ENCODE measurements around the gene TSPAN13.

- TF ChIP-seq POLR2A (IDR thresholded peaks at IDR 0.05), result no peak
- TF ChIP-seq, protein P1, sequence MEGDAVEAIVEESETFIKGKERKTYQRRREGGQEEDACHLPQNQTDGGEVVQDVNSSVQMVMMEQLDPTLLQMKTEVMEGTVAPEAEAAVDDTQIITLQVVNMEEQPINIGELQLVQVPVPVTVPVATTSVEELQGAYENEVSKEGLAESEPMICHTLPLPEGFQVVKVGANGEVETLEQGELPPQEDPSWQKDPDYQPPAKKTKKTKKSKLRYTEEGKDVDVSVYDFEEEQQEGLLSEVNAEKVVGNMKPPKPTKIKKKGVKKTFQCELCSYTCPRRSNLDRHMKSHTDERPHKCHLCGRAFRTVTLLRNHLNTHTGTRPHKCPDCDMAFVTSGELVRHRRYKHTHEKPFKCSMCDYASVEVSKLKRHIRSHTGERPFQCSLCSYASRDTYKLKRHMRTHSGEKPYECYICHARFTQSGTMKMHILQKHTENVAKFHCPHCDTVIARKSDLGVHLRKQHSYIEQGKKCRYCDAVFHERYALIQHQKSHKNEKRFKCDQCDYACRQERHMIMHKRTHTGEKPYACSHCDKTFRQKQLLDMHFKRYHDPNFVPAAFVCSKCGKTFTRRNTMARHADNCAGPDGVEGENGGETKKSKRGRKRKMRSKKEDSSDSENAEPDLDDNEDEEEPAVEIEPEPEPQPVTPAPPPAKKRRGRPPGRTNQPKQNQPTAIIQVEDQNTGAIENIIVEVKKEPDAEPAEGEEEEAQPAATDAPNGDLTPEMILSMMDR (IDR thresholded peaks at IDR 0.05 in 8 of 11, conservative IDR thresholded peaks at IDR 0.05 in 3 of 11), result no peak
- no peak for TF ChIP-seq POLR2AphosphoS5 (IDR thresholded peaks at IDR 0.05)
These were observed 33.9 kb upstream of the TSPAN13 start for GRCh38 chr7:16719699-16720098.
